A549 (cell line): ENCODE results near the gene BCL3.

Experiments used
- MYC ChIP-seq: IDR thresholded peaks from 2 replicates; pipeline ENCODE4 v1.6.1; 2012; ENCODE audit warnings: mild to moderate bottlenecking, inconsistent platforms, low read length, improper control_type of control experiment, borderline replicate concordance
- TP53 ChIP-seq: fragments of 250-450 bp; sonication (Bioruptor Pico); IDR thresholded peaks from 2 replicates; pipeline ENCODE4 v1.5.0; 2021; ENCODE audit warnings: mild to moderate bottlenecking, moderate library complexity

- no peak for TF ChIP-seq TP53 (CRISPR knock-in tag)
- TF ChIP-seq MYC = no peak
These were observed 18.9 kb upstream of the BCL3 start for GRCh38 chr19:44729516-44730033.
